Limb (tissue), 2 donors: ENCODE data around the gene GNPDA2.
A peak's percentile ranks its signal among the peaks of the same experiment; 100 is the strongest.

ENCODE experiments used
- DNase-seq, 2 donors: peaks; one replicate each; pipeline ENCODE4 v3.0.0-alpha.2; 2016; ENCODE audit errors: extremely low spot score in 2 of 2

The GNPDA2 gene

DNA sequence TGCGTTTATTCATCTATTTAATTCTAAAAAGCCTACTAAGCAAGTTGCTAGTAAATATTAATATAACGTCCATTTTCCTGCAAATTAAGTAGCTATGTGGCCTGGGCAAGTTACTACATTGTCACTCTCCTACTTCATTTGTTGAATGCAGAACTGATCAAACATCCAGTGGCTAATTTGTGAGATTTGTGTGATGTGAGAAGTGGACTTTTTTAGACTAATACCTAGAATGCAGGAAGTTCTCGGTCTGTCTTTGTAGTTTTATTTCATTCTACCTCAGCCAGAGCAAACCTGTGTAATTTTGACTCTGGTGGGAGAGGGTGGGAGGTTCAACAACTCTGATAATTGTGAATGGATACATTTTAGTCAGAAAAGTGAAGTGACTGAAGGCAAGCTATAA lies 47.3 kb downstream of the GNPDA2 start:
- DNase-seq = no peak

GRCh38 chr4:44678094-44679041 lies 48.0 kb downstream of the GNPDA2 start, which contains the start of gene GUF1:
GUF1 (plus strand) TSS chr4:44678420; CDS start chr4:44678623, 203 bp downstream.
- DNase-seq = peak; percentile 92 to 93

- DNase-seq = no peak
Observed at GRCh38 chr4:44675366-44675765, 51.0 kb downstream of the GNPDA2 start.

DNA sequence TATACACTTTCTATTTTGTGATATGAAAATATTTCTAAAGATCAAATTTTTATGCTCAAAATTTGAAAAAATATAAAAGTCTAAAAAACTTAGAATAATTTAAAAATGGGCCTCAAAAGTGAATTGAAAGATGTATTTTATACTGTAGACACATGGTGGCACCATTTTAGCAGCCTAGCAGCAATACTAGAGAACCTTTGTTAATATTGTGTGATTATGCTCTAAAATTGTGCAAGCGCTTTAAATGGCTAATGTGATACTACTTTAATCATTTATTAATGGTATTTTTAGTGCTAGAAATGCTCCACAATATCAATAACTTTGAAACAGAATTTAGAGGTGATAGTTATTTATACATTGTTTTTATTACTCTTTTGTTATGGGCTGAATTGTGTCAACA lies 51.9 kb downstream of the GNPDA2 start:
- DNase-seq = no peak

GRCh38 chr4:44671636-44672035 lies 54.7 kb downstream of the GNPDA2 start:
- DNase-seq = no peak

GRCh38 chr4:44670506-44671199 lies 55.7 kb downstream of the GNPDA2 start:
- DNase-seq = no peak

DNA sequence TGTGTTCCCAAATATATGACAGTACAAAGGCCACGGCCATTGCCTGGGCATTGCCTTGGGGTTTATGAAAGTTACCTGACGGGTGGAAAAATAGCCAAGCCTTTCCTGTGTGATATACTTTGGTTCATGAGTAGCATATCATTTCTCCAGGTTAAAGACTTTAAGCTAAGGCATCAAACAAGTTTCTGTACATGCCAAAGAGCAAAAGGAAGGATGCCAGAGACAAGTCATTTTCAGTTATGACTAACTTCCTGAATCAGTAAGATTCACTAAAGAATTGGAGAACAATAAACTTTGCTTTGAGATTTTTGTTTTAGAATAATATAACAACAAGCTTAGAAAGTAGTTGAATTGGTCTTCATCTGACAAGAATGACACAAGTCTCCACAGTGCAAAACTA lies 57.8 kb downstream of the GNPDA2 start:
- DNase-seq = no peak

DNA sequence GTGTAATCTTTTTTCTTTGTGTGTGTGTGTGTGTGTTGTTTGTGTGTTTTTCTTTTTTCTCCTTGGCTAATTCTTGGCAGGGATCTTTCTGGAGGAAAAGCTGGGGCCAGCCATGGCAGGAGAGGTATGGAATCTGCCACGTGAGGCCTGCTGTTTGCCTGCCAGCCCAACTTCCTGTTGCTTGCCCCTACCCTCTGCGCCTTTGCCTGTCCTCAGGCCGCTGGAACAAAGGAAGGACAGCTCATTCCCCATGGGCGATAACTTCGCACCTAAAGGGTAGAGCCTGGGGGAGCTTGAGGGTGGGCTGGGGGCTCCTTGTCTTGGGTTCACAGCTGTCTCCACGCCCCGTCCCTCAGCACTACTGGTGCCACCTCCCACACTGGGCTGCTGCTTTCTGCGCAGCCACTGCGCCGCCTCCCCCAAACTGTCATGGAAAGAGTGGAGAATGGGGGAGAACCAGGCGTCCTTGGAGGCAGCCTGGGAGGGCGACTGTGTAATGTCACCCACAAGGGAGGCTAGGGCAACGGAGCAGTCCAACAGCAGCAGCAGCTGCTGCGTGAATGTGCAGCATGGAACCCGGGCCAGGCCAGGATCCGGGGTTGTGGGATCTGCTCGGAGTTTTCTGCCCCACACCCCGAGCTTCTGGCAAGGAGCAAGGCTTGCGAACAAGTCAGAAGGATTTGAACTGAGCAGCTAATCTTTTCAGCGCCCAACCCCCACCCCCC lies 62.7 kb downstream of the GNPDA2 start:
- DNase-seq = no peak

GRCh38 chr4:44662623-44663005 lies 63.7 kb downstream of the GNPDA2 start:
- DNase-seq = no peak

DNA sequence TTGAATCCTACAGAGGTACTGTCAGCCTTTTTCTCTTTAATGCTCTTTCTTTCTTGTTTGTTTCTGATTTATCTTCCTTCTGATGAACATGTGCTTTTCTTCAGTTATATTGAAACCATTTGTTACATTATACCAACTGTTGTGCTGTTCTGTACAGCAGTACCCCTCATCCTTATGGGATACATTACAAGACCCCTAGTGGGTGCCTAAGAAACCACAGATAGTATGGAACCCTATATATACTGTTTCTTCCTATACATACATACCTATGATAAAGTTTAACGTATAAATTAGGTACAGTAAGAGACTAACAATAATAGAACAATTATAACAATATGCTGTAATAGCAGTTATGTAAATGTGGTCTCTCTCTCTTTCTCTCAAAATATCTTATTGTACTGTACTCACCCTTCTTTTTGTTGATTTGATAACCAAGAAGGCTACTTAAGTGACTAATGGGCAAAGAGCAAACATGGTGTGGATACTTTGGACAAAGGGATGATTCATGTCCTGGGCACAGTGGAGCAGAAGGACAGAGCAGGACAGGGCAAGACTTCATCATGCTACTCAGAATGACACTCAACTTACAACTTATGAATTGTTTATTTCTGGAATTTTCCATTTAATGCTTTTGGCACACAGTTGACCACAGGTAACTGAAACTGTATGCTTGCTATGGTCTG lies 64.3 kb downstream of the GNPDA2 start:
- DNase-seq = no peak

- DNase-seq = no peak
Observed at GRCh38 chr4:44660396-44660795, 66.0 kb downstream of the GNPDA2 start.

DNA sequence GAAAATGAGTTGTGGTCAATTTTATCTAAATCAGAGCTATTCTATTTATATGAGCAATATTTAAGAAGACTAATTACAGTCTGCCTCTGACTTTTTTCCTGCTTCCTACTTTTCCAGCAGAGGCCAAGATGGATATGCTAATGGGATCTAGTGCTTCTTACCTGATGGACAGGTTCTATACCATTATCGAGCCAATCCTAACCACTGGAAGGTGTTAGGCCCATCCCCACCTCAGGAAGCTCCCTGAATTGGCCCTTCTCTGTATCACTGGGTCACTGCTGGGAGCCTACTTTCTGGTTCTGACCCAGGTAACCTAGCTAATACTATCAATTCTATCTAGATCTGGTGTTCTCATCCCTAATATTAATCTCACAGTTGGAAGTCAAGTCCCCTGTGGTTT lies 74.4 kb downstream of the GNPDA2 start:
- DNase-seq = no peak
